ENCODE measurements around the gene EPHB2.

GRCh38 chr1:22844621-22845020 is 134.0 kb downstream of the EPHB2 start:
- TF ChIP-seq CTCF (IDR thresholded peaks at IDR 0.05) = no peak
- no peak for TF ChIP-seq POLR2A (IDR thresholded peaks at IDR 0.05)
